DMS153 (cell line): Measurements from ENCODE around the gene CACNA2D4.

Experiments used
- DNase-seq: peaks from one replicate; lab custom pipeline; 2025; lab: John Stamatoyannopoulos, UW

CACNA2D4 gene

GRCh38 chr12:1933342-1934051, 15.0 kb upstream of the CACNA2D4 start:
- no peak for DNase-seq

GRCh38 chr12:1932264-1932777, 13.9 kb upstream of the CACNA2D4 start:
- DNase-seq = no peak

- no peak for DNase-seq
These were observed 13.2 kb upstream of the CACNA2D4 start for GRCh38 chr12:1931642-1932041.

GRCh38 chr12:1930803-1931597, 12.5 kb upstream of the CACNA2D4 start:
- DNase-seq = no peak

GRCh38 chr12:1929985-1930802, 11.7 kb upstream of the CACNA2D4 start:
- no peak for DNase-seq

GRCh38 chr12:1929241-1929984, 11.0 kb upstream of the CACNA2D4 start:
- DNase-seq = no peak

GRCh38 chr12:1928439-1929121, 10.1 kb upstream of the CACNA2D4 start:
- DNase-seq = no peak

GRCh38 chr12:1927751-1928351, 9.4 kb upstream of the CACNA2D4 start:
- no peak for DNase-seq

GRCh38 chr12:1927051-1927680, 8.7 kb upstream of the CACNA2D4 start:
- no peak for DNase-seq

- DNase-seq = no peak
These were observed 7.8 kb upstream of the CACNA2D4 start for GRCh38 chr12:1926251-1926657.

- no peak for DNase-seq
These were observed 7.2 kb upstream of the CACNA2D4 start for GRCh38 chr12:1925684-1926006.

GRCh38 chr12:1924996-1925683, 6.7 kb upstream of the CACNA2D4 start:
- DNase-seq = no peak

GRCh38 chr12:1922985-1923384, 4.5 kb upstream of the CACNA2D4 start:
- DNase-seq = no peak

- no peak for DNase-seq
These were observed 3.7 kb upstream of the CACNA2D4 start for GRCh38 chr12:1922075-1922709.

GRCh38 chr12:1920971-1921370, 2.5 kb upstream of the CACNA2D4 start:
- no peak for DNase-seq

- no peak for DNase-seq
These were observed 2.0 kb upstream of the CACNA2D4 start for GRCh38 chr12:1920436-1920835.

GRCh38 chr12:1919763-1920162, 1.3 kb upstream of the CACNA2D4 start:
- no peak for DNase-seq

GRCh38 chr12:1919284-1919683, 832 bp upstream of the CACNA2D4 start:
- no peak for DNase-seq

- DNase-seq = no peak
These were observed 408 bp upstream of the CACNA2D4 start for GRCh38 chr12:1918884-1919236.
